OCI-LY3 (cell line): ENCODE measurements around the gene OTUD7B.
A peak's percentile ranks its signal among the peaks of the same experiment; 100 is the strongest.

ENCODE experiments used
- H2AFZ ChIP-seq: fragments of 200-600, 300-600 bp; shearing (Covaris generic); 2 replicates; pipeline ENCODE4 v1.6.0; 2014; ENCODE audit warnings: antibody characterized with exemption, low read depth, low read length
- H3K27ac ChIP-seq: fragments of 200-600, 300-600 bp; sonication (generic); 2 replicates; pipeline ENCODE4 v1.5.1; 2014; ENCODE audit warnings: mild to moderate bottlenecking, low read length, moderate library complexity, mixed read lengths
- H3K27me3 ChIP-seq: fragments of 200-600, 300-600 bp; sonication (generic); 2 replicates; pipeline ENCODE4 v1.6.1; 2014; ENCODE audit warnings: low read depth, low read length, mixed read lengths
- H3K36me3 ChIP-seq: fragments of 200-600, 300-600 bp; sonication (generic); replicated peaks from 2 replicates; pipeline ENCODE3; 2014; ENCODE audit warnings: low read depth, low read length, mixed read lengths
- H3K4me1 ChIP-seq: fragments of 300-600, 200-600 bp; sonication (generic); 2 replicates; pipeline ENCODE4 v1.6.1; 2014; ENCODE audit warnings: low read length, mixed read lengths
- H3K4me2 ChIP-seq: fragments of 200-600, 300-600 bp; sonication (generic); 2 replicates; pipeline ENCODE4 v1.6.1; 2014; ENCODE audit warnings: low read length, mixed read lengths
- H3K4me3 ChIP-seq: fragments of 300-600, 200-600 bp; sonication (generic); 2 replicates; pipeline ENCODE4 v1.5.1; 2014; ENCODE audit warnings: antibody characterized with exemption, mild to moderate bottlenecking, low read length, moderate library complexity
- H3K79me2 ChIP-seq: fragments of 300-600, 200-600 bp; shearing (Covaris generic); 2 replicates; pipeline ENCODE4 v1.6.1; 2014; ENCODE audit warnings: mild to moderate bottlenecking, low read length, mixed read lengths
- H3K9ac ChIP-seq: fragments of 300-600, 200-600 bp; shearing (Covaris generic); 2 replicates; pipeline ENCODE4 v1.6.0; 2014; ENCODE audit warnings: mild to moderate bottlenecking, low read length, moderate library complexity
- H3K9me3 ChIP-seq: fragments of 200-600, 300-600 bp; shearing (Covaris generic); 2 replicates; pipeline ENCODE4 v1.6.1; 2014; ENCODE audit warnings: low read length, mixed read lengths; ENCODE audit not compliant: insufficient read depth
- H4K20me1 ChIP-seq: fragments of 200-600, 300-600 bp; sonication (generic); 2 replicates; pipeline ENCODE4 v1.6.1; 2016; ENCODE audit warnings: low read length, mixed read lengths; ENCODE audit not compliant: insufficient read depth
- CTCF ChIP-seq: fragments of 200-600, 300-600 bp; sonication (generic); IDR thresholded peaks from 2 replicates; pipeline ENCODE4 v1.5.1; 2014; ENCODE audit warnings: antibody characterized with exemption, low read length, low read depth
- EZH2phosphoT487 ChIP-seq: fragments of 200-600 bp; shearing (Covaris generic); IDR thresholded peaks from 2 replicates; pipeline ENCODE4 v1.6.1; 2018; ENCODE audit warnings: antibody characterized with exemption, mixed run types, low read depth

The OTUD7B gene

GRCh38 chr1:149997585-149998262 is 12.8 kb downstream of the OTUD7B start:
- TF ChIP-seq EZH2phosphoT487: peak; percentile 93
- no peak for TF ChIP-seq CTCF
- Histone ChIP-seq H3K9ac (no peak overlapping the region), H3K27me3 (peaks cover 83% of the 10 kb centered on the region), H2AFZ (no peak overlapping the region), H3K36me3 (no peaks in the 10 kb centered on the region), H3K79me2 (no peaks in the 10 kb centered on the region), H4K20me1 (peaks cover 90% of the 10 kb centered on the region), H3K4me2 (peak overlapping the region; percentile 49), H3K4me1 (peaks cover 21% of the 10 kb centered on the region), H3K4me3 (peak overlapping the region; percentile 9; the same call in 1 of the 2 replicates), H3K27ac (no peak overlapping the region), H3K9me3 (no peaks in the 10 kb centered on the region)

GRCh38 chr1:149995927-149996326 is 14.6 kb downstream of the OTUD7B start:
- no peak overlapping the region for H3K4me3 ChIP-seq
- no peak overlapping the region for H3K4me2 ChIP-seq
- H3K27me3 ChIP-seq: peaks cover 72% of the 10 kb centered on the region
- H3K9me3 ChIP-seq: no peaks in the 10 kb centered on the region
- no peaks in the 10 kb centered on the region for H3K79me2 ChIP-seq
- H3K36me3 ChIP-seq: no peaks in the 10 kb centered on the region
- H3K27ac ChIP-seq: no peak overlapping the region
- peaks cover 86% of the 10 kb centered on the region for H4K20me1 ChIP-seq
- H3K9ac ChIP-seq: no peak overlapping the region
- H2AFZ ChIP-seq: no peak overlapping the region
- TF ChIP-seq EZH2phosphoT487 (no peak), CTCF (no peak)
- peaks cover 21% of the 10 kb centered on the region for H3K4me1 ChIP-seq

- TF ChIP-seq CTCF (no peak), EZH2phosphoT487 (no peak)
- Histone ChIP-seq H3K4me1 (peaks cover 19% of the 10 kb centered on the region), H3K4me2 (no peak overlapping the region), H2AFZ (no peak overlapping the region), H3K27ac (no peak overlapping the region), H4K20me1 (peaks cover 76% of the 10 kb centered on the region), H3K9me3 (no peaks in the 10 kb centered on the region), H3K4me3 (no peak overlapping the region), H3K79me2 (no peaks in the 10 kb centered on the region), H3K27me3 (peaks cover 53% of the 10 kb centered on the region), H3K9ac (no peak overlapping the region), H3K36me3 (no peaks in the 10 kb centered on the region)
These were observed 16.8 kb downstream of the OTUD7B start for GRCh38 chr1:149993764-149994163.

GRCh38 chr1:149993181-149993580 is 17.3 kb downstream of the OTUD7B start:
- Histone ChIP-seq H3K27ac (no peak overlapping the region), H3K9ac (no peak overlapping the region), H2AFZ (no peak overlapping the region), H3K4me1 (peaks cover 13% of the 10 kb centered on the region), H3K79me2 (no peaks in the 10 kb centered on the region), H3K4me2 (no peak overlapping the region), H3K27me3 (peaks cover 50% of the 10 kb centered on the region), H3K9me3 (no peaks in the 10 kb centered on the region), H3K36me3 (no peaks in the 10 kb centered on the region), H4K20me1 (peaks cover 72% of the 10 kb centered on the region), H3K4me3 (no peak overlapping the region)
- TF ChIP-seq CTCF (no peak), EZH2phosphoT487 (no peak)
